Pulmonary artery endothelial cell (primary cell): ENCODE results near the gene ZNF592. TPM values are rescaled to one million over a fixed set of nuclear protein-coding genes. Genes with fewer than 3 reads are reported as not detected.

Experiments used
- DNase-seq: peaks from one replicate; pipeline ENCODE4 v3.0.0-alpha.2; 2011; ENCODE audit warnings: low read depth, low spot score
- total RNA-seq: library from RNA; depleted of rRNA; stranded (reverse); fragments of >200 nt; gene quantifications from 2 replicates; pipeline ENCODE4 v1.2.3, GENCODE V29; 2014

Gene ZNF592
- total RNA-seq, 1 donor from 2014 or later: 3.9 TPM

DNA sequence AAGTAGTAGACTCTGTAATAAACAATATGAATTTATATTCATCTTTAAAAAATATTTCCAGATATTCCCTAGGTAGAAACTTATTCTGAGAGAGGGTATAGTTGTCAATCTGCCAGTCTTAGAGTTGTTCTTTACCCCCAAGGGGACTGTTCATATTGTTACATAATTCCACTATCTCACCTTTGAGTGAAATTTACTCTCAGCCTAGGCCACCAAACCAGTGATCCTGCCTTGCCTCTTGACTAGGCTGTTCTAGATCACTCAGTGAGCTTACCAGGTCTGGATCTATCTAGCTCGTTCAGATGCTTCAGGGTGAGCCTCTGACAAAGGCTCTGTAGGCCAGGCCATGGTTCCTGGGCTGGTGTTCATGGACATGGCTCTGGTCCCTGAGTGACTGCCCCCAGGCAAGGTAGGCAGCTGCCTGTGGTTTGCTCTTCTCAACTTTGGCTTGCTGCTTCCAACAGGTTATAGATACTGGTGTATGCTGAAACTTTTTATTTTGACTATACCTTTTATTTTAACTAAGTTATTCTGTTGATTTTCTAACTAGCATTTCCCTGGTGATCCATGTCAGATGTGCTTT lies 27.6 kb downstream of the ZNF592 start:
- DNase-seq: no peak

- no peak for DNase-seq
Observed at GRCh38 chr15:84778194-84778593, 29.8 kb downstream of the ZNF592 start.

GRCh38 chr15:84780492-84780891 lies 32.1 kb downstream of the ZNF592 start:
- no peak for DNase-seq

- DNase-seq: no peak
Observed at GRCh38 chr15:84781495-84781894, 33.1 kb downstream of the ZNF592 start.

DNA sequence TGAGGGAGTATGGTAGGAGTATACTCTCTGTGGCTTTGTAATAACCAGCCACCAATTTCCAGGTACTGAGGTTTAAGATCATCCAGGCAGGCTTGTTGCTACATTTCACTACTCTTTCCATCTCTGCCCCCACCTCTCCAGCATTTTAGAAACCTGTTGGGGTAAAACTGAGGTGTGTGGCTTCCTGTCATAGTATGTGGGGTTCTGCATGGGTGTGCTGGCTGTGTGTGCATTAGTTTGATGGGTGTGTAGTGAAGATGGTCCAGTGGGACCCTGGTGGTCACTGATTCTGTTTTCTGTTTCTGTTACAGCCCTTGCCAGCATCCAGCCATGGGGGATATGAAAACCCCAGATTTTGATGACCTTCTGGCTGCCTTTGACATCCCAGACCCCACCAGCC lies 34.0 kb downstream of the ZNF592 start:
- no peak for DNase-seq

DNA sequence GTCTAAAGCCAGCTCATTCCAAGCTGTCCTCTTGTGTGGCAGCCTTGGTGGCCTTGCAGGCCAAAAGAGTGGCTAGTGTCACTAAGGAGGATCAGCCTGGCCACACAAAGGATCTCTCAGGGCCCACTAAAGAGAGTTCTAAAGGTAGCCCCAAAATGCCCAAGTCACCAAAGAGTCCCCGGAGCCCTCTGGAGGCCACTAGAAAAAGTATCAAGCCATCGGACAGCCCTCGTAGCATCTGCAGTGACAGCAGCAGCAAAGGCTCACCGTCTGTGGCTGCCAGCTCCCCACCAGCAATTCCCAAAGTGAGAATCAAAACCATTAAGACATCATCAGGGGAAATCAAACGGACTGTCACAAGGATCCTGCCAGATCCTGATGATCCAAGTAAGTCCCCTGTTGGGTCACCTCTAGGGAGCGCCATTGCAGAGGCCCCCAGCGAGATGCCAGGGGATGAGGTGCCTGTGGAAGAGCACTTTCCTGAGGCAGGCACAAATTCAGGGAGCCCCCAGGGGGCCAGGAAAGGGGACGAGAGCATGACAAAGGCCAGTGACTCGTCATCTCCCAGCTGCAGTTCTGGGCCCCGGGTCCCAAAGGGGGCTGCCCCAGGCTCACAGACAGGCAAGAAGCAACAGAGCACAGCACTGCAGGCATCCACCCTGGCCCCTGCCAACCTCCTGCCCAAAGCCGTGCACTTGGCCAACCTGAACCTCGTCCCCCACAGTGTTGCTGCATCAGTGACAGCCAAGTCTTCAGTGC lies 35.3 kb downstream of the ZNF592 start:
- no peak for DNase-seq

GRCh38 chr15:84784262-84784661 lies 35.9 kb downstream of the ZNF592 start:
- no peak for DNase-seq

DNA sequence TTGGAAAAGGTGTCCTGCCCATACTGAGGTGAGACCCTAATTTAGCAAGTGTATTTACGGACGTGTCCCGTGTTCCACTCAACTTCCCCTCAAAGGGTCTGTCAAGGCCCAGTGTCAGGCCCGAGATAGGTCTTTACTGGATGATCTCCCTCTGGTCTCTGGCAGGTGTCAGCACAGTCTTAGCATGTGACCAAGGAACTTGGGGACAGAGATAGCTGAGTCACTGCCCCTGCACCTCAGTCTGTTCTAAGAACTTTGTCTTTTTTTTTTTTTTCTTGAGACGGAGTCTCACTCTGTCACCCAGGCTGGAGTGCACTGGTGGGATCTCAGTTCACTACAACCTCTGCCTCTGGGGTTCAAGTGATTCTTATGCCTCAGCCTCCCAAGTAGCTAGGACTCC lies 36.7 kb downstream of the ZNF592 start:
- DNase-seq: no peak

- DNase-seq: no peak
Observed at GRCh38 chr15:84788500-84788899, 40.1 kb downstream of the ZNF592 start.

GRCh38 chr15:84789762-84790161 lies 41.4 kb downstream of the ZNF592 start:
- DNase-seq: no peak

DNA sequence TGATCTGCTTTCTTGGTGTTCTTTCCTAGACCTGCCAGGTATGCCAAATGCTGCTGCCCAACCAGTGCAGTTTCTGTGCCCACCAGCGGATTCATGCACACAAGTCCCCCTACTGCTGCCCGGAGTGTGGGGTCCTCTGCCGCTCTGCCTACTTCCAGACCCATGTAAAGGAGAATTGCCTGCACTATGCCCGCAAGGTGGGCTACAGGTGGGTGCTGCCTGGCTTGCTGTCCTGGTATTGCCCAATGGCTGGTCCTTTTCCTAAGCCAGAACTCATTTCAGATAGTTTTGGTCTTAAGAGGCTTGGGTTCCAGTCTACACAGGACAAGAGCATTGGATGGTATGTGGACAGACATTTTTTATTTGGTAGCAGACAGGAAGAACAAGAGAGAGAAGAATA lies 42.3 kb downstream of the ZNF592 start:
- no peak for DNase-seq

DNA sequence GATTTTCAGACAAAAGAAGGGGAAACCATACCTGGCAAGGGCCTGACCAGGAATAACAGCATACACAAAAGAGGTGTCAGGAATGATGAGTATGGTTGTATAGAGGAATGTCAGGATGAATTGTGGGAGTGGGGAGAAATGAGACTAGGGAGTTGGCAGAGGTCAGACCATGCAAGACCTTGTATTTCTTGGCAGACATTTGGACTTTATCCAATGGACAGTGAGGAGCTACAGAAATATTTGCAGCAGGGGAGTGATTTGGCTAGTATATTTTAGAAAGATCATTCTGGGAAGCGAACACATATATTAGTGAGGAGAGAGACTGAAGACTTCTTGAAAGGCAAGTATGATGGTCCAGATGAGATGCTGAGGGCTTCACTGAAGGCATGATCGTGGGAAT lies 43.4 kb downstream of the ZNF592 start:
- DNase-seq: no peak

DNA sequence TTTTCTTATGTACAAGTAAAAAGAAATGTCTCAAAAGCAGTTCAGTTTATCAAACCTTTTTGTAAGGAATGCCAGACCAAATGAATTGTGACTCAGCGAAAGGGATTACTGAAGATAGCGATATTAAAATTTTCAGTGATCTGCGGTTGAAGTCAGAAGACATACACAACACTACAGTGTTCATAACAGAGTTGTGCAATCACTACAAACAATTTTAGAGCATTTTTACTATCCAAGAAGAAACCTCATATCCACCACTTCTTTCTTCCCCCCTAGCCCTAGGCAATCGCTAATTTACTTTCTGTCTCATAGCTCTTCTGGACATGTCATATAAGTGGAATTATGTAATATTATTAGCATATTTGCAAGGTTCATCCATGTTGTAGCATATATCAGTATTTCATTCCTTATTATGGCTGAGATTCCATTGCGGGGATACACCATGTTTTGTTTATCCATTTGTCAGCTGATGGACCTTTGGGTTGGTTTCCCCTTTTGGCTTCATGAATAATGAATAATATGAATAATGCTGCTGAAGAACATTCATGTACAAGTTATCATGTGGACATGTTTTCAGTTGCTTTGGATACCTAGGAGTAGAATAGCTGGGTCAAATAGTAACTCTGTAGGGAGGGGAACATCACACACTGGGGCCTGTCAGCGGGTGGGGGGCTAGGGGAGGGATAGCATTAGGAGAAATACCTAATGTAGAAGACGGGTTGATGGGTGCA lies 45.2 kb downstream of the ZNF592 start:
- DNase-seq: no peak

- no peak for DNase-seq
Observed at GRCh38 chr15:84794162-84794547, 45.8 kb downstream of the ZNF592 start.

GRCh38 chr15:84795186-84795585 lies 46.8 kb downstream of the ZNF592 start:
- DNase-seq: no peak

DNA sequence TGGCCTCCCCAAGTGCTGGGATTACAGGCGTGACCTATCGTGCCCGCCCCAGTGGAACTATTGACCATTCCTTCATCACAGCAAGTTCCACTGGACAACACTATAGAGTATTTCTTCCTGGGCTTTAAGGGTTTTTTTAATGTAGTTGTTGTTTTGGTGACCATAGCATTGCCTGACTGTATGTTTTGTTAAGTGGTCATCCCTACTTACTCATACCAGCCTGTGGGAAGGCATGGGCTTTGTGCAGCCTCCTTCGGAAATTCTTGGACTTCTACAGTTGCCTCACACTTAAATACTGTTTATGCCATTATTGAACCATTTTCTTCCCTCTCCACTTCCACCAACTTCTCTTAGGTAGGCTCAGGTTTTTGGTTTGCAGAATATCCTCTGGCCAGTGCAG lies 48.8 kb downstream of the ZNF592 start:
- DNase-seq: no peak

- DNase-seq: no peak
Observed at GRCh38 chr15:84797801-84798200, 49.4 kb downstream of the ZNF592 start.

DNA sequence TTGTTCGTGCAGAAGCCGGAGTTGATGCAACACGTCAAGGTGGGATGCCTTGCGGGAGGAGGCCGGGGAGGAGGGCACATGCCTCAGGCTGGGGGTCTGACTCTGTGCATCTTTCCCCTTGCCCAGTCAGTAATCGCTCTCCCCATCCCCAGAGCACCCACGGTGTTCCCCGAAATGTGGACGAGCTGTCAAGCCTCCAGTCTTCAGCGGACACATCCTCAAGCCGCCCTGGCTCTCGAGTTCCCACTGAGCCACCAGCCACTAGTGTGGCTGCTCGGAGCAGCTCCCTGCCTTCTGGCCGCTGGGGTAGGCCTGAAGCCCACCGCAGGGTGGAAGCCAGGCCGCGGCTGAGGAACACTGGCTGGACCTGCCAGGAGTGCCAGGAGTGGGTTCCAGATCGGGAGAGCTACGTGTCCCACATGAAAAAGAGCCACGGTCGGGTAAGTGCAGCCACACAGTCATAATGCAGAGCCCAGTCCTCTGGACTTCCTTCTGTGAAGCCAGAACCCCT lies 50.1 kb downstream of the ZNF592 start:
- no peak for DNase-seq

DNA sequence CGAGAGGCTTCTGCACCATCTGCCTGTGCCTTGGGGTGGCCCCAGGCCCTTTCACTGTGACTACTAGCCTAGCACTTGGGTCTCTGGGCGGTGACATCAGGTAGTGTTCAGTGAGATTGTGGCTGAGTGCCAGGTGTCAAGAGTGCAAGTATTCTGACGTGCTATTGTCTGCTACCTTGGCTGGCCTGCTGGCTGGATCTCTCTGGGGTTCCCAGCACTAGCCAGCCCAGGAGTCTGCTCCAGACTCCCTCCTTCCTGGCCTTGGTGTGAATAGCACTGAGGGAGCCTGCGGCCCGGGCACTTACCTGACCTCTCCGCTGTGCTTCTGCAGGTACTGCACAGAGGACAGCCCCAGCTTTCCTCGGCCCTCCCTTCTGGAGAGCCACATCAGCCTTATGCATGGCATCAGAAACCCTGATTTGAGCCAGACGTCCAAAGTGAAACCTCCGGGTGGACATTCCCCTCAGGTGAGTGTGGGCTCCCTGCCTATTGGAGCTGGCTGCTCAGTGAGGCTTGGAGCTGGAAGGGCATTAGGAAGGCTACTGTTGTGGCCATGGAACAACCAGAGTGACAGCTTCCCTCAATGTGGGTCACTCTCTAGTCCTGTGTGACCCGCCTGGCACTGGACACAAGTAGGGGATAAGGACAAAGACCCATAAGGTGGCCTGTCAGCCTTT lies 51.3 kb downstream of the ZNF592 start:
- no peak for DNase-seq

GRCh38 chr15:84800365-84800806 lies 52.0 kb downstream of the ZNF592 start:
- DNase-seq: no peak

DNA sequence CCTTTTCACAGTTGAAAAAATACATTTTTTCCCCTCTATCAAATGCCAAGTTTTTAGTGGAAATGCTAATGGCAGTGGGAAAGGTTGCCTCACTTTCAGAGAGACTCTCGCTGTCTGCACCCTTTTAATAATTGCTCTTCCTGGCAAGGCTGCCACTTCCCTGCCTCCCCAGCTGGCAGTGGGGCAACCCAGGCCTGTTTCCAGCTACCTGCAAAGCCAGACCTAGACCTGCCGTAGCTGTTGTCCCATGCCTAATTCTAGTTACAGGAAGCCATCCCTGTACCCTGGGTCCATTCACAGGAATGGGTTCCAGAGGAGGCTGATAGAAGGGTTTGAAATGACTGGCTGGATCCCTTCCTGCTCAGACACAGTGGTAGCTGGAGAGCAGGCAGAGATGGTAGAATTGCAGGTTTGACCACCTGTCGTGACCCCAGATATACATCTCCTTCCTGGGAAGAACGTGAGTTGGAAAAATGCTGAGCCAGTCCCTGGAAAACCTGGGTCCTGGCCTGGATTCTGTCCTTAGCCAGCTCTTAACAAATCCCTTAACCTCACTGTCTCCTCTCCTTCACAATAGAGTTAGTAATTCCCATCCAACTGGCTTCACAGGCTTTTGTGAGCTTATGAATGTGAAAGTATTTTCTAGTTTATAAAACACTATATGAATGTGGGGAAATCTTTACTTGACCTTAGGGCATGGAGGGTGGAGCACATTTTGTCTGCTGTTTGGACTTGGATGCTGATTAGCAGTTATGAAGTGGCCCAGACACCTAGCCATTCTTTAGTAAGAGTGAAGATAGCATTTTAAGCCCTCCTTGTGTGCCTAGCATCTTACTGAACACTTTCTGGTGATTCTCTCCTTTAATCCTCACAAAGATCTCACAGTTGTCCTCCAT lies 55.9 kb downstream of the ZNF592 start:
- no peak for DNase-seq
